GM10266 (cell line): ENCODE measurements around the gene DNAH7.

Source experiments
- DNase-seq: peaks from one replicate; pipeline ENCODE4 v3.0.0; 2012; ENCODE audit errors: extremely low spot score
- TF ChIP-seq, protein P1 (sequence below): IDR thresholded peaks from 2 replicates; pipeline ENCODE4 v1.5.1; 2012; ENCODE audit warnings: mild to moderate bottlenecking, low read depth; ENCODE audit not compliant: control insufficient read depth, insufficient read depth; ENCODE audit errors: missing control alignments

DNAH7 gene

DNA sequence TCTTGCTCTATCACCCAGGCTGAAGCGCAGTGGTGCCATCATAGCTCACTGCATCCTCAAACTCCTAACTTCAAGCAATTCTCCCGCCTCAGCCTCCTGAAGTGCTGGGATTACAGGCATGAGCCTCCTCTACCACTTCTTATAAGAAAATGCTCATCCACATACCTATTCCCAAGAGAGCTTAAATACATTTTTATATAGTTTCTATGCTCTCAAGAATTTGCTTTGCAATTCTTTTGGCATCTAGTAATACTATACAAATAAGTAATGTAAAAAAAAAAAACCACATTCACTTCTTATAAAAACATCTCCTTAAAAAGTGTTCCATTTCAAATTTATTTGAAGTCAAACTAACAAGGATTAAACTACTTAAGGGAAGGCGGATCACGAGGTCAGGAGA lies 197.3 kb downstream of the DNAH7 start:
- no peak for DNase-seq
- TF ChIP-seq, protein P1, sequence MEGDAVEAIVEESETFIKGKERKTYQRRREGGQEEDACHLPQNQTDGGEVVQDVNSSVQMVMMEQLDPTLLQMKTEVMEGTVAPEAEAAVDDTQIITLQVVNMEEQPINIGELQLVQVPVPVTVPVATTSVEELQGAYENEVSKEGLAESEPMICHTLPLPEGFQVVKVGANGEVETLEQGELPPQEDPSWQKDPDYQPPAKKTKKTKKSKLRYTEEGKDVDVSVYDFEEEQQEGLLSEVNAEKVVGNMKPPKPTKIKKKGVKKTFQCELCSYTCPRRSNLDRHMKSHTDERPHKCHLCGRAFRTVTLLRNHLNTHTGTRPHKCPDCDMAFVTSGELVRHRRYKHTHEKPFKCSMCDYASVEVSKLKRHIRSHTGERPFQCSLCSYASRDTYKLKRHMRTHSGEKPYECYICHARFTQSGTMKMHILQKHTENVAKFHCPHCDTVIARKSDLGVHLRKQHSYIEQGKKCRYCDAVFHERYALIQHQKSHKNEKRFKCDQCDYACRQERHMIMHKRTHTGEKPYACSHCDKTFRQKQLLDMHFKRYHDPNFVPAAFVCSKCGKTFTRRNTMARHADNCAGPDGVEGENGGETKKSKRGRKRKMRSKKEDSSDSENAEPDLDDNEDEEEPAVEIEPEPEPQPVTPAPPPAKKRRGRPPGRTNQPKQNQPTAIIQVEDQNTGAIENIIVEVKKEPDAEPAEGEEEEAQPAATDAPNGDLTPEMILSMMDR: no peak

DNA sequence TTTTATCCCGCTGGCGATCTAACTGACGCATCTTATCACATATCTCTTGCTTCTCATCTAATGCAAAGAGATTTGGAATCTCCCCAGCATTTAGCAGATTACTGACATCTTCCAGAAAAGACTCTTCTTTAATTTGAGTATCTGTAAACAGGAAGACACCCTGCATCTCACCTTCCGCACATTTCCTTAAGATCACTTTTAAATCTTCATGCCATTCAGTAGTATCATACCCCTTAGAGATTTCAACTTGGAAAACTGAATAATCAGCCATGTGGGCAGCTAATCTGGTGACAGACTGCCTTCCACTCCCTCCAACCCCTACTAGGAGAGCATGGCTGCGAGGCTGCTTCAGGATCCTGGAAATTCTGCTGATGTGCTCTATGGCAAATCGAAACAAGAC lies 204.3 kb downstream of the DNAH7 start:
- DNase-seq: no peak
- TF ChIP-seq, protein P1: no peak

DNA sequence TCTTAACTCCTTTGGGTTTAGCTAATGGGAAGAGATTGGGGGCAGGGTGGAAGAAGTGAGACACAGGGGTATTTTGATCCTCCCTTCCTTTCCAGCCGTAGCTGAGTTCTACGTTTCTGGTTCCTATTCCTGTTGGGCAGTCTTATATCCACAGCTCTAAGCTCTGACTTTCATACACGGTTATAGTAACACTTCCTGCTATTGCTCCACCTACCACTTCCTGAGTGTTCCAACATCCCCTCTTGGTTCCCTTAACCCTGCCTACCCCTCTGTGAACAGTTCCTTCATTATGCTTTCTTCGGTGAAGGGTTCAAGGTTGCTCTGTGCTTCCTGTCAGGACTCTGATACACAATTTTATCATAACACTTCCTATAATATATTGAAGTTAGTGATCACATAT lies 205.1 kb downstream of the DNAH7 start:
- no peak for DNase-seq
- TF ChIP-seq, protein P1: no peak

DNA sequence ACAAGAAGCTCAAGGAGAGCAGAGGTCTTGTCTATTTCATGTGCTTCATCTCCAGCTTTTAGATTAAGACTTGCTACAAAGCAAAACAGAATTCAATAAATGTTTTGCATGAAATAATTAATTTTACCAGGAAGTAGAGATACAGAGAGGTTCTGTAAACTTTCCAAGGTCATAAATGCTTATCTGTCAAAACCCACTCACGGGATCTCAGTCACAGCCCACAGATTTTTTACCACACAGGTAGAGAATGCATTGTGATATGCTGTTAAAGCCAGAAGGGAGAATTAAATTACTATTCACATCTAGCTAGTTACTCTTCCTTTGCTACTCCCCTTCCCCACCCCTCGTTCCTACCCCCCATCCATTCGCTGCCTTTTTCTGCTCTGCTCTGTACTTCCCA lies 205.5 kb downstream of the DNAH7 start:
- DNase-seq: no peak
- TF ChIP-seq, protein P1: no peak

DNA sequence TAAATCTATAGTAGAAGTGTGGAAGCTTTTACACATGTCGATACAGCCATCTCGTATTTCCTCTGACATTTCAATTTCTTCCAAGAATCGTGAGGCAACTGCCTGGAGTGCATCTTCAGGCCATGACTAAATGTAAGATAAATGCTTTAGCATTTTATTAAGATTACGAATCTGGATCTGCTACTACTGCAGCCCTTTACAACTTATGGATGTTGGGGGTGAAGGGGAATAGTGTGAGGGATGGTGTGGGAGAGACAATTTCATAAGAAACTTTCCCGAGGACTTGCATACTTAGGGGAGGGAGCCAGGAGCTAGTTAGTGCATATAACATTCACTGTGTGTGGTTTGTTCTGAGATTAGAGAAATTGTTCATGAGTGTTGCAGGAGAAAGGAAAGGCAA lies 206.8 kb downstream of the DNAH7 start:
- DNase-seq: no peak
- TF ChIP-seq, protein P1: no peak

DNA sequence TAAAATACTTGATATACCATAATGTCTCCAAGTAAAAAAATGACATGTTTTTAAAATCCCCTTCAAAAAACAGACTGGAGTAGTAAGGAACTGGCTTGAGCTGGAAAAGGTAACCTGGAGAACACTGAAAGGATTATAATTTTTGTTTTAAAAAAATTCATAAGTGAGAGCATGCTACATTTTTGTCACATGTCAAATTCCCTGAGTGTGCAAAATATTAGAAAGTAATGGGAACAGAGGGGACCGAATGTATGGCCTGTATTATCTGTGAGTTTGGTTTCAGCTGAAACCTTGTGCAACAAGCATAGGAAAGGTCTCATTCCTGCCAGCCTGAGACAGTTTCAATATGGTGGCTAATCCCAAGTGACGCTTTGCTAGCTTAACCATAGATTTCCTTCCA lies 209.1 kb downstream of the DNAH7 start:
- TF ChIP-seq, protein P1: no peak
- DNase-seq: no peak

DNA sequence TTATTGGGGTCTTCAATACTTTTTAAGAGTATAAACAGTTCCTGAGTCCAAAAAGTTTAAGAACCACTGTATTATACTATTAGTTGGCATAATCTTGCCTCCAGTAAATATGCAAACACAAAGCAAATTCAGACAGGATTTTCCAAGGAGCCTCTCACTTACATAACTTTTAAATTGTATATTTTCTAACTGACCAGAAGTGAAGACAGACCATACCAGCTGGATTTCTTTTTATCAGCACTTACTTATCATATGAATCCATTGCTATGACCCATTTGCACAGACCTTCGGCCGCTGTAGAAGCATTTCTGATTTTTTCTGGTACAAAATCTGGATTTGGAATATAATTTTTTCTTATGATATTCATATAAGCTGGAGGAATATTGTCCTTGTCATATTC lies 211.5 kb downstream of the DNAH7 start:
- TF ChIP-seq, protein P1: no peak
- no peak for DNase-seq
